Measurements from ENCODE around the gene MYH4. TPM values are rescaled to one million over a fixed set of nuclear protein-coding genes. Genes with fewer than 3 reads are reported as not detected.

The MYH4 gene
- total RNA-seq, 2 experiments from 2014 or later, result not detected

DNA sequence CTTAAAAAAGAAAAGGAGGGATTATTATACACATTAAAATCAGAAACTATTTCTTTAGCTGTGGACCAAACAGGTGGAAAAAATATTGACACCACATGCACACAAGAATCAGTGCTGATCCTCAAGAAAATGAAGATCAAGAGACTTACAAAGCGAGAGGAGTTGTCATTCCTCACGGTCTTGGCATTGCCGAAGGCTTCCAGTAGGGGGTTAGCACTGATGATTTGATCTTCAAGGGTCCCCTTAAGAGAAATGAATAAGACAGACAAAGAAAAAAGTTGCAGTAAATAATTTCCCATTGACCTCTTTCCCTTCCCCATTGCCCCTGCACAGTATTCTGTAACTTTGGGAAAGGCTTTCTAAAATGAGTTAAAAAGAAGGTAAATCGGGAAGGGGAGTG lies 6.0 kb downstream of the MYH4 start:
- Mint-ChIP-seq H3K4me1 (no peaks in the 10 kb centered on the region), H3K36me3 (ENCODE audit: low read depth) (no peaks in the 10 kb centered on the region), H3K9me3 (ENCODE audit: low read depth) (no peaks in the 10 kb centered on the region), H3K4me3 (no peak overlapping the region), H3K27ac (no peak overlapping the region), H3K27me3 (peaks cover 3% of the 10 kb centered on the region)
- intact Hi-C loops (cut with DNase I, micrococcal nuclease), result no loop called here
- no peak for ATAC-seq
- ChIA-PET CTCF (interaction anchor here (1.9 kb wide), 1 partner anchor 15 kb away, joined by 4 read pairs; no protein-coding TSS in a partner anchor), POLR2A (no interaction called here)
- no peak for DNase-seq

DNA sequence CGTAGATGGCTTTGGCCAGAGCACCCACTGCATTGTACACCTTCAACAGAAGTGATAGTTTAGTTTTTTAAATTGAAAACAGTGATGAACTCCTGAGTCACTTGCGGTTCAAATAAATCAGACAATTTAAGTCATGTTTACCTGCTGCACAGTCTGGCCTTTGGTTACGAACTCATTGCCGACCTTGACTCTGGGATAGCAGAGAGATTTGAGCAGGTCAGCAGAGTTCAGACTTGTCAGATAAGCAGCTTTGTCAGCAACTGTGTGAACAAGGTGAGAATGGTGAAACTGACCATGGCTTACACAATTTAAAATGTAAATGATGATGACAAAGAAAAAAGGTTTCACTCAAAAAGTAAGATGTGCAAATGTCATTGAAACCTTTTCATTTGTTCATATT lies 9.3 kb downstream of the MYH4 start:
- DNase-seq (no peak), ATAC-seq (no peak)
- POLR2A ChIA-PET, result no interaction called here
- CTCF ChIA-PET, result no interaction called here
- H3K27me3 Mint-ChIP-seq, result peaks cover 3% of the 10 kb centered on the region
- H3K27ac Mint-ChIP-seq, result no peak overlapping the region
- no peaks in the 10 kb centered on the region for H3K4me1 Mint-ChIP-seq
- H3K9me3 Mint-ChIP-seq (ENCODE audit: low read depth), result no peaks in the 10 kb centered on the region
- H3K36me3 Mint-ChIP-seq (ENCODE audit: low read depth), result no peaks in the 10 kb centered on the region
- H3K4me3 Mint-ChIP-seq, result no peak overlapping the region
- intact Hi-C loops (cut with DNase I, micrococcal nuclease), result no loop called here

DNA sequence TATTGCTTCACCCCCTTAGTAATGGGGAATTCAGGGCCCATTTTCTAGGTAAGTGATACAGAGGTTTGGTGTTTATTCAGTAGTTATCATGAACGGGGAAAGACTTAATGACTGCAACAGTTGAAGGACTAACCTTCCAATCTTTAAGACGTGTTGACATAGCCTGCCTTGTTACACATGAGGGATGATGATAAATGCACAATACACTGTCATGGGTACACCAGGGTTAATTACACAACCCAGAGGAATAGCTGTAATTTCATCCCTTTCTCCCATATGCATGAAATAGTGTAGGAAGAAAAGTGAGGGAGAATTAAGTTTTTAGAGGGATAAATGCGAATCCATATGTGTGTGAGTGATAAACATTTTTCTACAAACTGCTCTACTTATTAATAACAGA lies 10.7 kb downstream of the MYH4 start:
- Mint-ChIP-seq H3K4me1 (no peaks in the 10 kb centered on the region), H3K4me3 (no peak overlapping the region), H3K36me3 (ENCODE audit: low read depth) (no peaks in the 10 kb centered on the region), H3K27ac (no peak overlapping the region), H3K9me3 (ENCODE audit: low read depth) (no peaks in the 10 kb centered on the region), H3K27me3 (peaks cover 5% of the 10 kb centered on the region)
- ATAC-seq (no peak), DNase-seq (no peak)
- intact Hi-C loops (cut with DNase I, micrococcal nuclease), result no loop called here
- CTCF ChIA-PET, result interaction anchor here (0.6 kb wide), 1 partner anchor 676 kb away, joined by 3 read pairs; no protein-coding TSS in a partner anchor
- POLR2A ChIA-PET, result no interaction called here

GRCh38 chr17:10457952-10458351 lies 11.4 kb downstream of the MYH4 start:
- no peak for DNase-seq
- Mint-ChIP-seq H3K4me1 (no peaks in the 10 kb centered on the region), H3K36me3 (ENCODE audit: low read depth) (no peaks in the 10 kb centered on the region), H3K4me3 (no peak overlapping the region), H3K27me3 (peaks cover 7% of the 10 kb centered on the region), H3K27ac (no peak overlapping the region), H3K9me3 (ENCODE audit: low read depth) (no peaks in the 10 kb centered on the region)
- CTCF ChIA-PET, result no interaction called here
- intact Hi-C loops (cut with DNase I, micrococcal nuclease), result no loop called here
- no peak for ATAC-seq
- POLR2A ChIA-PET, result no interaction called here

- CTCF ChIA-PET, result interaction anchor here (0.7 to 1.3 kb wide), 2 partner anchors 16 to 880 kb away, joined by 3 to 4 read pairs; no protein-coding TSS in a partner anchor
- POLR2A ChIA-PET, result no interaction called here
- no peak for ATAC-seq
Measured at GRCh38 chr17:10447026-10447931, 22.1 kb downstream of the MYH4 start.

GRCh38 chr17:10439816-10440215 lies 29.5 kb downstream of the MYH4 start:
- CTCF ChIA-PET, result no interaction called here
- DNase-seq (no peak), ATAC-seq (no peak)
- H3K9me3 Mint-ChIP-seq (ENCODE audit: low read depth), result no peaks in the 10 kb centered on the region
- H3K27ac Mint-ChIP-seq, result no peak overlapping the region
- no peak overlapping the region for H3K4me3 Mint-ChIP-seq
- no peaks in the 10 kb centered on the region for H3K4me1 Mint-ChIP-seq
- POLR2A ChIA-PET, result no interaction called here
- peaks cover 16% of the 10 kb centered on the region for H3K27me3 Mint-ChIP-seq
- intact Hi-C loops (cut with DNase I, micrococcal nuclease), result no loop called here
- H3K36me3 Mint-ChIP-seq (ENCODE audit: low read depth), result no peaks in the 10 kb centered on the region

More at GRCh38 chr17:10447026-10447931, 22.1 kb downstream of the MYH4 start:
- no peak overlapping the region for H3K27ac Mint-ChIP-seq
- no peak overlapping the region for H3K4me3 Mint-ChIP-seq
- H3K4me1 Mint-ChIP-seq, result no peaks in the 10 kb centered on the region
- no peak for DNase-seq
- intact Hi-C loops (cut with DNase I, micrococcal nuclease), result no loop called here
- no peaks in the 10 kb centered on the region for H3K9me3 Mint-ChIP-seq (ENCODE audit: low read depth)
- H3K27me3 Mint-ChIP-seq, result peaks cover 9% of the 10 kb centered on the region
- H3K36me3 Mint-ChIP-seq (ENCODE audit: low read depth), result no peaks in the 10 kb centered on the region

DNA sequence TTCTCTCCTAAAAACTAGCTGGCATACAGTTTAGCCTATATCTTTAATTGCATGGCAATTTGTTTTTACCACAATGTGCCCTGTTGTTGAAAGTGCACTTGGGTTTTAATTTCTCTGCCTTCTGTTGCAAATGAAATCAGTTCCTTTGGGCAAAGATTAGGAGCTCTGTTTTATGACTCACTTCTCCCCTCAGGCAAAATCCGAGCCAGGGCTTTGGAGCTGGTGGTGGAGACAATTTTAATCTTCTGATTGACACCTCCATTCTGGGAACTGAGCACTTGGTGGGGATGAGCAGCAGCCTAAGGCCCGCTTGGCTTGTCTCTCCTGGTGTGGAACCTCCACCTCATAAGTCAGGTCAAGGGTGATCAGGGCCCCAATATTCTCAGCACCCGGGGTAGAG lies 34.3 kb downstream of the MYH4 start:
- POLR2A ChIA-PET, result no interaction called here
- no peak overlapping the region for H3K27ac Mint-ChIP-seq
- peaks cover 4% of the 10 kb centered on the region for H3K9me3 Mint-ChIP-seq (ENCODE audit: low read depth)
- intact Hi-C loops (cut with DNase I, micrococcal nuclease), result no loop called here
- no peaks in the 10 kb centered on the region for H3K4me1 Mint-ChIP-seq
- peaks cover 8% of the 10 kb centered on the region for H3K27me3 Mint-ChIP-seq
- DNase-seq (no peak), ATAC-seq (no peak)
- CTCF ChIA-PET, result interaction anchor here (0.8 kb wide), 1 partner anchor 107 kb away, joined by 4 read pairs; no protein-coding TSS in a partner anchor
- H3K4me3 Mint-ChIP-seq, result no peak overlapping the region
- no peaks in the 10 kb centered on the region for H3K36me3 Mint-ChIP-seq (ENCODE audit: low read depth)

DNA sequence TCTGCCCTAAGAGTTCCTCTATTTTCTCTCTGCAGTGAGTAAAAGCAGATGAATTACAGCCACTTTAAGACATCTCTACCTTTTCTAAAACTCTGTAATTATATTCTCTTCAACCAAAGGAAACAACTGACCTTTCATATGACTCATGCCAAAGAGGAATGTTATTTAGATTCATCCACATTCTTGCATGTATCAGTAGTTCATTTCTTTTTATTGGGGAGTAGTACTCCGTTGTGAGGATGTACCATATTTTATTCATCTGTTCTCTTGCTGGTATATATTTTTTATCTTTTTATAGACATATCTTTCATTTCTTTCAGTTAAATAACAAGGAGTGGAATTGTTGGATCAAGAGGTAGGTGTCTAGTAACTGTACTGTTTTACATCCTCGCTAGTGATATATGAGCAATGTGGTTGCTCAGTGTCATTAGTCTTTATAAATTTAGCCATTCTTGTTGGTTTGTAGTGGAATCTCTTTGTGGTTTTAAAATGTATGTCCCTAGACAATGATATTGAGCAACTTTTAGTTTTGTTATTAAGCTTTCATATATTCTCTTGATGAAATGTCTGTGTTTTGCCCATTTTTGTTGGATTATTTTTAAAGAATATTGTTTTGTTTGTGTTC lies 39.8 kb downstream of the MYH4 start:
- H3K27me3 Mint-ChIP-seq, result peaks cover 2% of the 10 kb centered on the region
- no peak overlapping the region for H3K27ac Mint-ChIP-seq
- POLR2A ChIA-PET, result no interaction called here
- intact Hi-C loops (cut with DNase I, micrococcal nuclease), result no loop called here
- no peak overlapping the region for H3K4me3 Mint-ChIP-seq
- no peak for DNase-seq
- ATAC-seq, result no peak
- no peaks in the 10 kb centered on the region for H3K36me3 Mint-ChIP-seq (ENCODE audit: low read depth)
- CTCF ChIA-PET, result interaction anchor here (0.7 kb wide), 1 partner anchor 137 kb away, joined by 3 read pairs; no protein-coding TSS in a partner anchor
- H3K4me1 Mint-ChIP-seq, result no peaks in the 10 kb centered on the region
- H3K9me3 Mint-ChIP-seq (ENCODE audit: low read depth), result peaks cover 4% of the 10 kb centered on the region

GRCh38 chr17:10428781-10429180 lies 40.6 kb downstream of the MYH4 start:
- peaks cover 4% of the 10 kb centered on the region for H3K9me3 Mint-ChIP-seq (ENCODE audit: low read depth)
- no peaks in the 10 kb centered on the region for H3K36me3 Mint-ChIP-seq (ENCODE audit: low read depth)

DNA sequence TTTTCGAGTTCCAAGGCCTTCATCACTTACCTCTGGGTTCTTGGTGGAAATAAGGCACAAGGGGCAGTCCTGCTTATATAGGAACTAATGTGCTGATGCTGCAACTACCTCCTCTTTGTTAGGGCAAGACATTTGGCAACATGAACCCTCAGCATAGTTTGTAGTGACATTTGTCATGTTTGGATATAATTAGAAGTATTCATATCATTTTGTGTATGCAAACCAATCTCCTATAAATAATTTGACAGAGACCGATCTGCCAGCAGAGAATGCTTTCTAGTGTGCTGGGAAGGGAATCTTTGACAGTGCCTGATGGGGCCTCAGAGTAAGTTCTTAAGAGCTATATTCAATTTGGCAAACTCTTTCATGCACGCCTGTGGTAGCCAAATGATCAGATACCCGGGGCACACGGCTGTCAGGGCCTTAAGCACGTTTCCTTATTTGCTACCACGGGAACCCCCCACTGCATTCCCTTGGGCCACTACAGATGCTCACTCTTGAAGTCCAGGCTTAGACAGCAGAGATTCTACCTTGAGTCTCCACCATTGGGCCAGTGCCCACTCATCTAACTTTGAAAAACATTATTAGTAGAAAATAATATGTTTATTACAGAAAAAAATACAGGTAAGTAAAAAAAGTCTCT lies 47.3 kb downstream of the MYH4 start, which contains the start of gene MYH8:
TSS of gene MYH8 (minus strand) at position 51 of the 643 bp plus-strand sequence. CDS start 1,723 bp downstream, outside the sequence.
- CTCF ChIA-PET, result no interaction called here
- H3K36me3 Mint-ChIP-seq (ENCODE audit: low read depth), result no peaks in the 10 kb centered on the region
- no peak within 1 kb of the TSS for H3K4me3 Mint-ChIP-seq
- no peaks in the 10 kb centered on the region for H3K4me1 Mint-ChIP-seq
- H3K27ac Mint-ChIP-seq, result no peak within 1 kb of the TSS
- H3K27me3 Mint-ChIP-seq, result peaks cover 2% of the 10 kb centered on the region
- ATAC-seq (no peak), DNase-seq (no peak)
- H3K9me3 Mint-ChIP-seq (ENCODE audit: low read depth), result no peaks in the 10 kb centered on the region
- intact Hi-C loops (cut with DNase I, micrococcal nuclease), result no loop called here
- POLR2A ChIA-PET, result no interaction called here

More at GRCh38 chr17:10428781-10429180, 40.6 kb downstream of the MYH4 start:
- DNase-seq (no peak), ATAC-seq (no peak)
- Mint-ChIP-seq H3K27me3 (peaks cover 2% of the 10 kb centered on the region), H3K27ac (no peak overlapping the region), H3K4me3 (no peak overlapping the region), H3K4me1 (no peaks in the 10 kb centered on the region)
- intact Hi-C loops (cut with DNase I, micrococcal nuclease), result no loop called here
- CTCF ChIA-PET, result no interaction called here
- POLR2A ChIA-PET, result no interaction called here

- Mint-ChIP-seq H3K4me1 (no peaks in the 10 kb centered on the region), H3K9me3 (ENCODE audit: low read depth) (no peaks in the 10 kb centered on the region), H3K4me3 (no peak overlapping the region), H3K27me3 (peaks cover 2% of the 10 kb centered on the region), H3K36me3 (ENCODE audit: low read depth) (no peaks in the 10 kb centered on the region), H3K27ac (no peak overlapping the region)
- POLR2A ChIA-PET, result no interaction called here
- ATAC-seq, result no peak
- CTCF ChIA-PET, result no interaction called here
- DNase-seq, result no peak
- intact Hi-C loops (cut with DNase I, micrococcal nuclease), result no loop called here
Measured at GRCh38 chr17:10421211-10421610, 48.1 kb downstream of the MYH4 start.
